OCI-LY3 (cell line): ENCODE data around the gene CYP1A2.

ENCODE experiments used
- H2AFZ ChIP-seq: fragments of 200-600, 300-600 bp; shearing (Covaris generic); 2 replicates; pipeline ENCODE4 v1.6.0; 2014; ENCODE audit warnings: antibody characterized with exemption, low read depth, low read length
- H3K27ac ChIP-seq: fragments of 200-600, 300-600 bp; sonication (generic); 2 replicates; pipeline ENCODE4 v1.5.1; 2014; ENCODE audit warnings: mild to moderate bottlenecking, low read length, moderate library complexity, mixed read lengths
- H3K27me3 ChIP-seq: fragments of 200-600, 300-600 bp; sonication (generic); 2 replicates; pipeline ENCODE4 v1.6.1; 2014; ENCODE audit warnings: low read depth, low read length, mixed read lengths
- H3K36me3 ChIP-seq: fragments of 200-600, 300-600 bp; sonication (generic); replicated peaks from 2 replicates; pipeline ENCODE3; 2014; ENCODE audit warnings: low read depth, low read length, mixed read lengths
- H3K4me1 ChIP-seq: fragments of 300-600, 200-600 bp; sonication (generic); 2 replicates; pipeline ENCODE4 v1.6.1; 2014; ENCODE audit warnings: low read length, mixed read lengths
- H3K4me2 ChIP-seq: fragments of 200-600, 300-600 bp; sonication (generic); 2 replicates; pipeline ENCODE4 v1.6.1; 2014; ENCODE audit warnings: low read length, mixed read lengths
- H3K4me3 ChIP-seq: fragments of 300-600, 200-600 bp; sonication (generic); 2 replicates; pipeline ENCODE4 v1.5.1; 2014; ENCODE audit warnings: antibody characterized with exemption, mild to moderate bottlenecking, low read length, moderate library complexity
- H3K79me2 ChIP-seq: fragments of 300-600, 200-600 bp; shearing (Covaris generic); 2 replicates; pipeline ENCODE4 v1.6.1; 2014; ENCODE audit warnings: mild to moderate bottlenecking, low read length, mixed read lengths
- H3K9ac ChIP-seq: fragments of 300-600, 200-600 bp; shearing (Covaris generic); 2 replicates; pipeline ENCODE4 v1.6.0; 2014; ENCODE audit warnings: mild to moderate bottlenecking, low read length, moderate library complexity
- H3K9me3 ChIP-seq: fragments of 200-600, 300-600 bp; shearing (Covaris generic); 2 replicates; pipeline ENCODE4 v1.6.1; 2014; ENCODE audit warnings: low read length, mixed read lengths; ENCODE audit not compliant: insufficient read depth
- H4K20me1 ChIP-seq: fragments of 200-600, 300-600 bp; sonication (generic); 2 replicates; pipeline ENCODE4 v1.6.1; 2016; ENCODE audit warnings: low read length, mixed read lengths; ENCODE audit not compliant: insufficient read depth
- EZH2phosphoT487 ChIP-seq: fragments of 200-600 bp; shearing (Covaris generic); IDR thresholded peaks from 2 replicates; pipeline ENCODE4 v1.6.1; 2018; ENCODE audit warnings: antibody characterized with exemption, mixed run types, low read depth
- TF ChIP-seq, protein P1 (sequence below): fragments of 200-600, 300-600 bp; sonication (generic); IDR thresholded peaks from 2 replicates; pipeline ENCODE4 v1.5.1; 2014; ENCODE audit warnings: antibody characterized with exemption, low read length, low read depth

Gene CYP1A2

DNA sequence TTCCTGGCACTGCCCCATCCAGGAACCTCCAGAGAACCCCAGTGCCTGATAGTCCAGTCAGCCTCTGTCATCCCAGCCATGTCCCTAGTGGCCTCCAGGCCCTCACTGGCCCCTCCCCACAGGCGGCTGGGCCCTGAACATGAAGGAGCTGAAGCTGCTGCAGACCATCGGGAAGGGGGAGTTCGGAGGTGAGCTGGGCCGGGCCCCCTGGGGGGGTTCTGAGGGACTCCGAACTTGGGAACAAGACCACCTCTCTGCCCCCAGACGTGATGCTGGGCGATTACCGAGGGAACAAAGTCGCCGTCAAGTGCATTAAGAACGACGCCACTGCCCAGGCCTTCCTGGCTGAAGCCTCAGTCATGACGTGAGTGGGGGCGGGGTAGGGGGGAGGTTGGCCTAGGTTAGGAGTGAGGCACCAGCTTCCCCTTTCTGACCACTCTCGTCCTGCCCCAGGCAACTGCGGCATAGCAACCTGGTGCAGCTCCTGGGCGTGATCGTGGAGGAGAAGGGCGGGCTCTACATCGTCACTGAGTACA, 52.0 kb downstream of the CYP1A2 start:
- H3K27ac ChIP-seq, result peak overlapping the region; percentile 72
- TF ChIP-seq, protein P1, sequence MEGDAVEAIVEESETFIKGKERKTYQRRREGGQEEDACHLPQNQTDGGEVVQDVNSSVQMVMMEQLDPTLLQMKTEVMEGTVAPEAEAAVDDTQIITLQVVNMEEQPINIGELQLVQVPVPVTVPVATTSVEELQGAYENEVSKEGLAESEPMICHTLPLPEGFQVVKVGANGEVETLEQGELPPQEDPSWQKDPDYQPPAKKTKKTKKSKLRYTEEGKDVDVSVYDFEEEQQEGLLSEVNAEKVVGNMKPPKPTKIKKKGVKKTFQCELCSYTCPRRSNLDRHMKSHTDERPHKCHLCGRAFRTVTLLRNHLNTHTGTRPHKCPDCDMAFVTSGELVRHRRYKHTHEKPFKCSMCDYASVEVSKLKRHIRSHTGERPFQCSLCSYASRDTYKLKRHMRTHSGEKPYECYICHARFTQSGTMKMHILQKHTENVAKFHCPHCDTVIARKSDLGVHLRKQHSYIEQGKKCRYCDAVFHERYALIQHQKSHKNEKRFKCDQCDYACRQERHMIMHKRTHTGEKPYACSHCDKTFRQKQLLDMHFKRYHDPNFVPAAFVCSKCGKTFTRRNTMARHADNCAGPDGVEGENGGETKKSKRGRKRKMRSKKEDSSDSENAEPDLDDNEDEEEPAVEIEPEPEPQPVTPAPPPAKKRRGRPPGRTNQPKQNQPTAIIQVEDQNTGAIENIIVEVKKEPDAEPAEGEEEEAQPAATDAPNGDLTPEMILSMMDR, result no peak
- no peak for TF ChIP-seq EZH2phosphoT487
- no peak overlapping the region for H3K4me3 ChIP-seq
- H3K36me3 ChIP-seq, result peaks cover 81% of the 10 kb centered on the region
- no peak overlapping the region for H2AFZ ChIP-seq
- peaks cover 84% of the 10 kb centered on the region for H4K20me1 ChIP-seq
- no peaks in the 10 kb centered on the region for H3K27me3 ChIP-seq
- peaks cover 51% of the 10 kb centered on the region for H3K4me1 ChIP-seq
- H3K9ac ChIP-seq, result peak overlapping the region; percentile 44; the same call in 1 of the 2 replicates
- H3K4me2 ChIP-seq, result peak overlapping the region; percentile 12; the same call in 1 of the 2 replicates
- H3K9me3 ChIP-seq, result no peaks in the 10 kb centered on the region
- H3K79me2 ChIP-seq, result peaks cover 63% of the 10 kb centered on the region

GRCh38 chr15:74801311-74801997, 52.8 kb downstream of the CYP1A2 start:
- Histone ChIP-seq H3K27ac (peak overlapping the region; percentile 72), H3K36me3 (peaks cover 76% of the 10 kb centered on the region), H3K9me3 (no peaks in the 10 kb centered on the region), H3K4me2 (no peak overlapping the region), H4K20me1 (peaks cover 77% of the 10 kb centered on the region), H2AFZ (no peak overlapping the region), H3K4me3 (no peak overlapping the region), H3K9ac (no peak overlapping the region), H3K27me3 (no peaks in the 10 kb centered on the region), H3K4me1 (peaks cover 44% of the 10 kb centered on the region), H3K79me2 (peaks cover 54% of the 10 kb centered on the region)
- TF ChIP-seq, protein P1, result no peak
- TF ChIP-seq EZH2phosphoT487, result no peak

GRCh38 chr15:74802290-74802689, 53.6 kb downstream of the CYP1A2 start:
- H3K79me2 ChIP-seq, result peaks cover 46% of the 10 kb centered on the region
- peaks cover 75% of the 10 kb centered on the region for H3K36me3 ChIP-seq
- H3K9me3 ChIP-seq, result no peaks in the 10 kb centered on the region
- no peak overlapping the region for H2AFZ ChIP-seq
- peaks cover 36% of the 10 kb centered on the region for H3K4me1 ChIP-seq
- H3K4me2 ChIP-seq, result no peak overlapping the region
- H4K20me1 ChIP-seq, result peaks cover 68% of the 10 kb centered on the region
- no peak overlapping the region for H3K4me3 ChIP-seq
- no peaks in the 10 kb centered on the region for H3K27me3 ChIP-seq
- H3K27ac ChIP-seq, result no peak overlapping the region
- H3K9ac ChIP-seq, result no peak overlapping the region
- TF ChIP-seq EZH2phosphoT487, result no peak
- TF ChIP-seq, protein P1, result no peak

- Histone ChIP-seq H3K9ac (no peak overlapping the region), H3K4me3 (no peak overlapping the region), H3K36me3 (peaks cover 68% of the 10 kb centered on the region), H2AFZ (no peak overlapping the region), H3K9me3 (no peaks in the 10 kb centered on the region), H4K20me1 (peaks cover 62% of the 10 kb centered on the region), H3K27me3 (no peaks in the 10 kb centered on the region), H3K79me2 (peaks cover 39% of the 10 kb centered on the region), H3K4me1 (peaks cover 31% of the 10 kb centered on the region), H3K4me2 (no peak overlapping the region), H3K27ac (no peak overlapping the region)
- no peak for TF ChIP-seq EZH2phosphoT487
- TF ChIP-seq, protein P1, result no peak
Observed at GRCh38 chr15:74802862-74803447, 54.3 kb downstream of the CYP1A2 start.
